Fibroblast of lung (primary cell): Measurements from ENCODE around the gene CELSR3. TPM values are rescaled to one million over a fixed set of nuclear protein-coding genes. Genes with fewer than 3 reads are reported as not detected.

ENCODE experiments used
- DNase-seq, 2 donors: peaks; one replicate each; pipeline versions ENCODE4 v3.0.0 to v3.0.0-alpha.2; 2010; ENCODE audit warnings: low read depth in 2 of 2
- H2AFZ ChIP-seq: 2 replicates; pipeline ENCODE4 v1.5.1; 2012; ENCODE audit warnings: low read length, control low read depth, inconsistent platforms
- H3K27ac ChIP-seq: 2 replicates; pipeline ENCODE4 v1.5.1; 2011; ENCODE audit warnings: low read length, control low read depth; ENCODE audit not compliant: insufficient read depth
- H3K27me3 ChIP-seq: 2 replicates; pipeline ENCODE4 v1.5.1; 2011; ENCODE audit warnings: mild to moderate bottlenecking, low read length; ENCODE audit not compliant: control insufficient read depth, insufficient read depth
- H3K36me3 ChIP-seq: 2 replicates; pipeline ENCODE4 v1.5.1; 2011; ENCODE audit warnings: low read length; ENCODE audit not compliant: control insufficient read depth, insufficient read depth
- H3K4me1 ChIP-seq: 2 replicates; pipeline ENCODE4 v1.5.1; 2011; ENCODE audit warnings: low read length; ENCODE audit not compliant: control insufficient read depth, insufficient read depth; ENCODE audit errors: extremely low read depth
- H3K4me2 ChIP-seq: 2 replicates; pipeline ENCODE4 v1.5.1; 2011; ENCODE audit warnings: low read length, control low read depth; ENCODE audit not compliant: insufficient read depth; ENCODE audit errors: extremely low read depth
- H3K4me3 ChIP-seq, 4 experiments: fragments of 200-600 bp in 1 of 4; sonication (generic) in 1 of 4; replicated peaks in 1 of 4; 2 replicates each; pipeline ENCODE4 v1.5.1; 2011 to 2016; ENCODE audit warnings: low read length in 4 of 4, low read depth in 3 of 4, mild to moderate bottlenecking in 3 of 4, control low read depth in 2 of 4, inconsistent platforms in 1 of 4, mixed read lengths in 1 of 4; ENCODE audit not compliant: insufficient read depth in 1 of 4; ENCODE audit errors: control extremely low read depth in 1 of 4
- H3K79me2 ChIP-seq: 2 replicates; pipeline ENCODE4 v1.5.1; 2012; ENCODE audit warnings: mild to moderate bottlenecking, low read length, inconsistent platforms; ENCODE audit not compliant: control insufficient read depth, insufficient read depth
- H3K9ac ChIP-seq: 2 replicates; pipeline ENCODE4 v1.5.1; 2011; ENCODE audit warnings: mild to moderate bottlenecking, low read length, control low read depth; ENCODE audit not compliant: insufficient read depth
- H3K9me3 ChIP-seq: 2 replicates; pipeline ENCODE4 v1.5.1; 2012; ENCODE audit warnings: low read depth, low read length; ENCODE audit not compliant: control insufficient read depth, insufficient read depth
- H4K20me1 ChIP-seq: 2 replicates; pipeline ENCODE4 v1.5.1; 2011; ENCODE audit warnings: low read length; ENCODE audit not compliant: control insufficient read depth, insufficient read depth; ENCODE audit errors: extremely low read depth
- CTCF ChIP-seq, 2 donors: IDR thresholded peaks in 1 of 2; conservative IDR thresholded peaks in 1 of 2; 1 replicate in 1 of 2; 2 replicates in 1 of 2; pipeline ENCODE4 v1.5.1; 2011 to 2012; ENCODE audit warnings: low read length in 2 of 2, control low read depth in 1 of 2, inconsistent platforms in 1 of 2, low read depth in 1 of 2, mild to moderate bottlenecking in 1 of 2
- EZH2 ChIP-seq: IDR thresholded peaks from 2 replicates; pipeline ENCODE4 v1.5.1; 2012; ENCODE audit warnings: low read length, control low read depth, mild to moderate bottlenecking; ENCODE audit errors: missing control alignments
- polyA plus RNA-seq, 2 donors: library from polyadenylated mRNA; depleted of rRNA in 1 of 2; stranded (reverse) in 1 of 2; unstranded in 1 of 2; fragments of >200 nt; gene quantifications; 2 replicates each; pipeline ENCODE4 v1.2.1, GENCODE V29; 2011 to 2012; ENCODE audit warnings: missing spikeins in 1 of 2
- total RNA-seq: library from RNA; depleted of rRNA; stranded (reverse); fragments of >200 nt; gene quantifications from 2 replicates; pipeline ENCODE4 v1.2.1, GENCODE V29; 2014

Gene CELSR3
- total and polyA plus RNA-seq, 2 donors (not counting 1 experiment from before 2014, with no cell fraction given) = 0.44 to 2.1 TPM

- H3K4me1 ChIP-seq = no peaks in the 10 kb centered on the region
- TF ChIP-seq EZH2 (no peak), CTCF (conservative IDR thresholded peaks at IDR 0.05 in 1 of 2, IDR thresholded peaks at IDR 0.05 in 1 of 2; ENCODE audit: low read depth in 1 of 2, low read length in 2 of 2) (no peak)
- no peak for DNase-seq
- H4K20me1 ChIP-seq = no peaks in the 10 kb centered on the region
- H3K27me3 ChIP-seq = no peaks in the 10 kb centered on the region
- H3K4me2 ChIP-seq = no peak overlapping the region
- no peak overlapping the region for H3K27ac ChIP-seq
- no peaks in the 10 kb centered on the region for H3K9me3 ChIP-seq
- no peaks in the 10 kb centered on the region for H3K79me2 ChIP-seq
- H3K9ac ChIP-seq = no peak overlapping the region
- no peak overlapping the region for H3K4me3 ChIP-seq
- H3K36me3 ChIP-seq = no peaks in the 10 kb centered on the region
- H2AFZ ChIP-seq = no peak overlapping the region
Measured at GRCh38 chr3:48648188-48648850, 14.4 kb downstream of the CELSR3 start.

- DNase-seq = no peak
- H2AFZ ChIP-seq = no peak overlapping the region
- TF ChIP-seq EZH2 (no peak), CTCF (conservative IDR thresholded peaks at IDR 0.05 in 1 of 2, IDR thresholded peaks at IDR 0.05 in 1 of 2; ENCODE audit: low read depth in 1 of 2, low read length in 2 of 2) (no peak)
- H3K27me3 ChIP-seq = no peaks in the 10 kb centered on the region
- no peaks in the 10 kb centered on the region for H3K36me3 ChIP-seq
- H3K9me3 ChIP-seq = no peaks in the 10 kb centered on the region
- no peak overlapping the region for H3K4me2 ChIP-seq
- H3K27ac ChIP-seq = no peak overlapping the region
- no peaks in the 10 kb centered on the region for H3K79me2 ChIP-seq
- no peaks in the 10 kb centered on the region for H4K20me1 ChIP-seq
- H3K9ac ChIP-seq = no peak overlapping the region
- no peak overlapping the region for H3K4me3 ChIP-seq
- no peaks in the 10 kb centered on the region for H3K4me1 ChIP-seq
Measured at GRCh38 chr3:48647714-48648113, 15.0 kb downstream of the CELSR3 start.

GRCh38 chr3:48644898-48645760 is 17.6 kb downstream of the CELSR3 start:
- H3K27me3 ChIP-seq = no peaks in the 10 kb centered on the region
- no peak overlapping the region for H3K4me3 ChIP-seq
- no peak overlapping the region for H2AFZ ChIP-seq
- H4K20me1 ChIP-seq = no peaks in the 10 kb centered on the region
- no peak overlapping the region for H3K9ac ChIP-seq
- no peak for DNase-seq
- no peaks in the 10 kb centered on the region for H3K4me1 ChIP-seq
- no peaks in the 10 kb centered on the region for H3K36me3 ChIP-seq
- H3K4me2 ChIP-seq = no peak overlapping the region
- H3K27ac ChIP-seq = no peak overlapping the region
- TF ChIP-seq EZH2 = no peak
- no peak for TF ChIP-seq CTCF (conservative IDR thresholded peaks at IDR 0.05 in 1 of 2, IDR thresholded peaks at IDR 0.05 in 1 of 2; ENCODE audit: low read depth in 1 of 2, low read length in 2 of 2)
- no peaks in the 10 kb centered on the region for H3K79me2 ChIP-seq
- H3K9me3 ChIP-seq = no peaks in the 10 kb centered on the region
